HG03571 (cell line): Measurements from ENCODE around the gene MAP1LC3B.

Experiments
- ATAC-seq: cut with Tn5 transposase; IDR thresholded peaks from one replicate; pipeline ENCODE4 v1.9.1; 2021; ENCODE audit not compliant: unreplicated experiment

The MAP1LC3B gene

DNA sequence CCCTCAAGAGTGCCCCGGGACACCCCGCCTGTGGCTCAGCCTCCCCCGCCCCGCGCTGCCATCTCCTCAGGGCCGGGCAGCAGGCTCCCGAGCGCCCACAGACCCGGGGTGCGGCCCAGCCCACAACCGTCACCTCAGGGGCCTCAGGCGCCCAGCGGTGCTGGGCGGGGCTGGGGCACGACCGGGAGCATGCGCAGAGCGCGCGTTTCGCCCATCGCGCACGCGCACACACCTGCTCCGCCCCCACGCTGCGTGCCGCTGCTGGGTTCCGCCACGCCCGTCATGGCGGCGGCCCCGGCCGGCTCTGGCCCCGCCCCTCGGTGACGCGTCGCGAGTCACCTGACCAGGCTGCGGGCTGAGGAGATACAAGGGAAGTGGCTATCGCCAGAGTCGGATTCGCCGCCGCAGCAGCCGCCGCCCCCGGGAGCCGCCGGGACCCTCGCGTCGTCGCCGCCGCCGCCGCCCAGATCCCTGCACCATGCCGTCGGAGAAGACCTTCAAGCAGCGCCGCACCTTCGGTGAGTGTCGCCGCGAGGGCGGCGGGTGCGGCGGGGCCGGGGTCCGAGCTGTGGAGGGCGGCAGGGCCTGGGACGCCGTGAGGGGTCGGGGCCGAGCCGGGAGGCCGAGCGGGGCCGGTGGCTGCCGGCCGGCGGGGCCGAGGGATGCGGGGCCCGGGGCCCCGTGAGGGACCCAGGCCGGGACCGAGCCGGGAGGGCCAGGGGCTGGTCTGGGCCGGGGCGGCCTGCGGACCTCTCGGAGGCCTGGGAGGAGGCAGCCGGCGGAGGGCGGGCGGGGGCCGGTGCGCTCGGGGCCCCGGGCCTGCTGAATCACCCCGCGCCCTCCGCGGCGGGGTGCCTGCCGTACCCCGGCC is at the start of gene MAP1LC3B:
Gene MAP1LC3B, plus strand, starts transcription at position 387 of the 871 bp plus-strand sequence. Its CDS starts 92 bp downstream, at position 479.
- peak; percentile 48 for ATAC-seq

DNA sequence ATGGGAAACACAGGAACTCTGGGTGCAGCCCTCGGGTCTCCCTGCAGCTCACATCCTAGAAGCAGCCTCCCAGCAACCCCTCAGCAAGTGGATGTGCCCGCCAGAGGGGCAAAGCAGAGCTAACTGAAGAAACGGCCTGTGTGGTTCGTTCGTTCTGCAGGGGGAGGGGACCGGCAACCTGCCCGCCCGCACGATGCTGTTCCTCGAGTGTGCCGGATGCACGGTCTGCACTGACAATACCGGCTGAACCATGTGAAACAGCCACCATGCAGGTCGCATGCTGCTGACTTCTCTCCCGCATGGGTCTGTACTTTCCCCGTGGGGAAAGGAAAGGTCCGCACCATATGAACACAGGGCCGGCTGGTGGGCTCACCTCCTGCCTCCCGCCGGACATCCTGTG is 49.6 kb upstream of the MAP1LC3B start:
- ATAC-seq: no peak

DNA sequence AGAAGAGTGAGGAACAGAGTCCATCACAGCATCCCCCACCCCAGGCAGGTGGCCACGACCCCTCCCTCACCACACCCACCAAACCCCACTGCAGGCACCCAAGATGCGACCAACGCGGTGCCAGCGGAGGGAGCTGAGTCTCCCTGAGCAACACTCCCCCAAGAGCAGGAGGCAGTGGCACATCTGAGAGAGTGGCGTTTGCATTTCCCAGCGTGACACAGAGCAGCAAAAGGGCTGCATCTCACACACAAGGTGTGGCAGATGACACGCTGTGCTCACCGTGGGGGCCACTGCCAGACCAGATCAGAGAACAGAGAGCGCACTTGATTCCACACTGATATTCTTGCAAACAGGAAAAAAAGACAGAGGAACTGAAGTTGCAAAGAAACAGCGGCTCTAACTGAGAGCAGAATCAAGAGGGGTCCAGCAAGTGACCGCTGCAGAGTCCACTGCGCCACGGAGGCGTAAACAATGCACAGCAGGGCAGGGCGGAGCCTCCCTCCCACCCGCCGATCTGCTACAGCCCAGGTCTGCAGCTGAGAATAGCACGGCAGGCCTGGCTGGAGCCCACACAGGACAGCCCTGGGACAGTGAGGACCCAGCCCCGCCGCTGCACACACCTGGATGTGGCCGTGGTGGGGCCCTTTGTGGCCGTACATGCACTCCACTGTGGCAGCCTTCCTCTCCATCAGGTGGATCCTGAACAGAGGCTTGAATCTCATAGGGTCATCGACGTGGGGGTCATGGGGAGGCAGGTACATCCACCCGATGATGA is 49.0 kb upstream of the MAP1LC3B start:
- ATAC-seq: no peak

DNA sequence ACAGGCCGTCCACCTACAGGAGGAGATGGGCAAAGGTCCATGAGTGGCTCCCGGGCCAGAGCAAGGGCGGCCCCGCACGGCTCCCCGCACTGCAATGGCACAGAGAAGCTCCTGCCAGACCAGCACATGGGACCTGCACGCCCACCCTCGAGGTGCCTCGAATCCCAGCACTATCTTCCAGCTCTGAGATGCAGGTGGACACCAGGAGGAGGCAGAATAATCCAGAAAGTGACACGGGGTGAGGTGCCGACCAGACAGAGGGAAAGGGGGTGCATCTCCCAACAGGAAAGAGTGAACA is 48.4 kb upstream of the MAP1LC3B start:
- no peak for ATAC-seq

DNA sequence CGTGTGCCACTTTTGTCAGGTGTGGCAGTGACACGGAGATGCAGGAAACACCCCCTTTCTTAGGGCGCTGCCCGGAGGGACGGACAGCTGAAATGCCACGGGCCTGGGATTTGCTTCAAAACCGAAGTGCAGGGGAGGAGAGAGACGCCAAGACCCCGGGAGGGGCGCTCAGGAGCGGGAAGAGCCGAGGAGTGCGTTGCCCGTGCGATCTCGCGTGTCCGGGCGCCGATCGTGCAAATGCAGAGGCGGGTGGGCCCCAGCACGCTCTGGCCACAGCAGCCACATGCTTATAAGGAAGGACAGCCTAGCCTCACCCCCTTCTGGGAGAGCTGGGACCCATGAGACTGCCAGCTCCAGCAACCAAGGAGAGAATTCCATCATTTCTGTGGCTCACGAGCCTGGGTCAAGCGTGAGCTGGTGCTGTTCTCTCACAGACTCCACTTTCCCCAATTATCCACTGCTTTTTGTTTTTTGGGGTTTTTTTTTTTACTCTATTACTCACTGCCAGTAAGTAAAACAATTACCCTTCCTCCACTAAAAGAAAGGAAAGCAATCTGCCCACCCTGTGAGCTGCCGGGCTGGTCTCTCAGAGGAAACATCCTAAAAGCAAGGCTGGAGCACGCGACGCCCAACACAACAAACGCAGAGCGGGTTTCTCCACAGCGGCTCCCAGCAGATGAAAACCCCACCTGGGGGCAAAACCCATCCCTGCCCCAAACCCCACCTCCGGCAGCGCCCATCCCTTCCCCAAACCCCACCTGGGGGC is 47.8 kb upstream of the MAP1LC3B start:
- ATAC-seq: no peak

DNA sequence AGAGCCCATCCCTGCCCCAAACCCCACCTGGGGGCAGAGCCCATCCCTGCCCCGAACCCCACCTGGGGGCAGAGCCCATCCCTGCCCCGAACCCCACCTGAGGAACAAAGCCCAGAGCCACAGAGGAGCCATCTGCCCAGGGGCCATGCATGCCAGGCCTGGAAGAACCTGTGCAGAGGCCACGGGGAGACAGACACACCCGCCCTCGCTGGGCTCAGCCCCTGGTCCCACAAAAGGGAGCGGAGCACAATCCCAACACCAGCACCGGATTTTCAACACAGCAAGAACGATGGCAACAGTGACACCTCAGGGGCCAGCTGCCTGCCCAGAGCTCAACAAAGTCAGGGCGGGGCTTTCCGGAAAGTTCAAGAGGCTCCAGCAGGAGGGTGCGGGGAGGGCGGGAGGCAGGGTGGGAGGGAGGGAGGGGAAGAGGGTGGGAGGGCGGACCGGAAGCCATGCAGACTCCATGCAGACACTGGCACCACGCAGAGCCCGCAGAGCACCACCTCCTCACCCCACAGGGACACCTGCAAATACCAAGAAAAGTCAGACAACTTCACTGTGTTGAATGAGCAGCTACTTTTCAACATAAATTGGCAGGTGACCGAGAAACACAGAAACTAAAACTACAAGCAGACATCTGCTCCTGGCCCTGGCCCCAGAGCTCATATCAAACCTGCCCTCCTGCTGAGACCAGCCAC is 47.1 kb upstream of the MAP1LC3B start:
- no peak for ATAC-seq

DNA sequence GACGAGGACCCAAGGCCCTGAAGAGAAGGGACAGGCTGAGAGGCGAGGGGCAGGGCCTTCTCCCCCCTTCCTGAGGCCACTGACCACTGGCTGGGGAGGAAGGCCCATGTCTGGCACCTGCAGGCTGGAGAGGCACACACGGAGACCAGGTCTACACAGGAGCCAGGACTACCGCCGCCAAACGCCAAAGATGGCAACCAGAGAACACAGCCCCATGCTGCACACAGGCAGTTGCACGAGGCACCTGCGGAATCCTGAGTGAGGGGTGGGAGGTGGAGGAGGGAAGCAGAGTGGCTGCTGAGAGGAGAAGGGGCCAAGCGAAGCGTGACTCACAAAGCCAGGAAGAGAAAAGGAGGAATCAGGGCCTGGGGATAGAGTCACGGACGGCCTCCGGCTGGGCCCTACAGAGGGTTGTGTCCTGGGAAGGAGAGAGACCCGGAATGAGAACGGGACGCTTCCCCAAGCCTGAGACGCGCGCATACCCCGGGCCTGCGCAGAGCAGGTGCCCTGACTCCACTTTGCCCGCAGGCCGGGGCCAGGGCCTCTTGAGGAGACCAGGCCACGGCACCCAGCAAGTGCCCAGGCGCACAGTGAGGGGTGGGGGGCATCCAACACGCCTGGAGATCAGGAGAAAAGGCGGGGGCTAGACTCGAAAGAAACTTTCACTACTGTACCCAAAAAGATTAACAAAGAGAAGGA is 46.3 kb upstream of the MAP1LC3B start:
- ATAC-seq: no peak

DNA sequence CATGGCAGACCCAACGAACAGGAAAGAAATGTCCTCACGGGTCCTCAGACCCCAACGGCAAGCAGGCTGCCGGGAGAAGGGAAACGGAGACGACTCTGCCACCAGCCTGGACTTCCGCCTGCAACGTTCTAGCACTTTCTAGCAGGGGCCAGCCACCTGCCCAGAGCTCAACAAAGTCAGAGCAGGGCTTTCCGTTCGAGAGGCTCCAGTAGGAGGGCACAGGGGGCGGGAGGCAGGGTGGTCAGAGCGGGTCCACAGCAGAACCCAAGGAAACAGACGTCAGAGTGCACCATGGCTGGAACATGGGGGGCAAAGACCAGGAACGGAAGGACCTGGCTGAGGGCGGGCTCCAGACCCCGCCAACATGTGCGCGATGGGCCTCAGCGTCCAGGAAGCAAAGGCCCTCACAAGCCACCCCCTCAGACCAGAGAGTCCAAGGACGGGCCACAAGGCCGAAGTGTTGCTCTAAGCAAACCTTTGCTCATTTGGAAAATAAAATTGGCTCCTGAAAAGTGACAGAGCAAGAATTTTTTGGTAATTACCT is 45.5 kb upstream of the MAP1LC3B start:
- no peak for ATAC-seq

DNA sequence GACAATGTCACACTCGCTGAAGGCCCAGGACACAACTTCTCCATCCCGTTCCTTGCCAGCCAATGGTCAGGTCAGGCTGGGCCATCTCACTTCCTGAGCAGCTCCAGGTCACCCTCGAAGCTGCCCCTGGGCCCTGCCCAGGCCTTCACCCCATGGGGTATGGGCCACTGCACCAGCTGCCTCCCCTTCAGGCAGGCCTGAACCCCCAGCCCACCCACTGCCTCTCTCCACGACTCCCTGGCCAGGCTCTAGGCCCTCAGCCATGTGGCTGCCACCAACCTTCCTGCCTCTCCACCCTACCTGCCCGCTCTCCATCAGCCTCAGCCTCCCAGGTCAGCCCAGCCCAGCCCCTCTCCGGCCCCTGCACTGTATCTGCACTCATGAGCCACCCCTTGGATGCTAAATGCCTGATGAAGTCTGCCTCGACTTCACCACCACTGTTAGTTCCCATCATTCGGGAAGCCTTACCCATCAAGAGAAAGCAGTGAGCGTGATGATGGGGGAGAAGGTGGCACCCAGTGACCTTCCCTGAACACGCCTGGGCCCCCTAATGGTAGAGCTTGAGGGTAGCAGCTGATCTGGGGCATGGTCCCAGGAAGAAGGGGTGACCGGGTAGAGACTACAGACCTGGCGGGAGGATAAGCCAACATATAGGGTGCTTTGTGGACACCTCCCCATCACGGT is 44.1 kb upstream of the MAP1LC3B start:
- ATAC-seq: no peak

DNA sequence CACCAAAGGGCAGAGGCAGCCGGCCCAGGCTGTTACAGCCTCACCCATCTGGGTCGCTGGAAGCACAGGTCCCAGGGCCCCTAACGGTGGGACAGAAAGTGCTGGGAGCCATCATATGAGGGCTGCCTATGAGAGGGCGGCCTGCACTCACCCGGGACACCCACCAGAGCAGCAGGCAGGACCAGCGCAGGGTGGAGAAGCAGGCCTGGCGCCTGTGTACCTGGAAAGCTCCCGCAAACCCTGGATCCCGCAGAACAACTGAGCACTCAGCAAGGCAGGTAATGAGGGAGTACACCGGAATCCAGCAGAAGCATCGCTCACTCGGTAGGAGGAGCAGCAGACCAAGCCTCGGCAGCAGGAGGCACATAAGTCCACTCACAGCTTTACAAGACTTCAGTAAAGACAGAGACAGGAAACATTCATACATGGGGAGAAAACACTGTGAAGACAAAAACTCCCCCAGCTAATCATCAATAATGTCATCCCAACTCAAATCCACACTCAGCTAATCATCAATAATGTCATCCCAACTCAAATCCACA is 43.4 kb upstream of the MAP1LC3B start:
- ATAC-seq: no peak

DNA sequence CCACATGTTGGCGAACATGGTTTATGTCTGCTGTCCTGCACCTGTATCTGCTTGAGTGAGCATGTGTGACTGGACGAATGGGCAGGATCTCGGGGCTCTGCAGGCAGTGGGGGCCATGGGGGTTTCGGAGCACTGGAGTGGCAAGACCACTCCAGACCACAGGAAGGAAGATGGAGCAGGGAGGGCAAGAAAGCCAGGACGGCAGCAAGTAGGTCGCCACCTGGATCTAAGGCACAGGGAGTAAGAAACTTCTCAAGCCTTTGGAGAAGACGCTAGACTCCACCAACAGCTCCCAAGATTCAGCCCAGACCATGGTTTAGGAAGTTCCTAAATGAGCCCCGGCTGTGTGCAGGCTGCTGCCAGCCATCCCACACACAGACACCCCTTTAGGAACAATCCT is 42.1 kb upstream of the MAP1LC3B start:
- ATAC-seq: no peak

DNA sequence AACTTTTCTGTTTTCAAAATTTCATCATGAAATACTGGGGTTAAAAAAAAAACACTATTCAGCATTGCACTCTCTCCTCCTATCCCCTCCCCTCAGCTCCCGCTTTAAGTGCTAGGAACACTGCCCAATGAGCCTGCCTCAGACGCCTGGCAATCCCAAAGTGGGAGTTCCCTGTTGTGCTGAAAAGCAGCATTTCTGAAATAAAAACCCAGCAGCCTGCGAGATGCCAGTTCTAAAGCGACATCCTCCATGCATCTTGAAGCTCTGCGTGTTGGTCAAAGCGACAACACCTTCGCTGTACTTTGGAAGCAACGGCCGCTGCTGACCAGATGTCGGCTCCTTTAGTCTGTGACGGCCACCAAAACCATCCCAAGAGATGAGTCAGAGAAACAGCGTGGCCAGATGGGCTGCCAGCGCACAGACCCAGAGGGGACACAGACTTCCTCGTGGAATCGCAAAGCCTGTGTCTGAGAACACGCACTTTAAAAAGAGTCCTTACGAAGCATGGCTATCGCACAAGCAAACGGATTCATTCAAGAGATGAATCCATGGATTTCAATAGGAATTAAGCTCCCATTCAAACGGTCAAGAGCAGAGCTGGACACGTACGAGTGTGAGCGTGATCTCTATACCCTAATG is 41.3 kb upstream of the MAP1LC3B start:
- no peak for ATAC-seq

DNA sequence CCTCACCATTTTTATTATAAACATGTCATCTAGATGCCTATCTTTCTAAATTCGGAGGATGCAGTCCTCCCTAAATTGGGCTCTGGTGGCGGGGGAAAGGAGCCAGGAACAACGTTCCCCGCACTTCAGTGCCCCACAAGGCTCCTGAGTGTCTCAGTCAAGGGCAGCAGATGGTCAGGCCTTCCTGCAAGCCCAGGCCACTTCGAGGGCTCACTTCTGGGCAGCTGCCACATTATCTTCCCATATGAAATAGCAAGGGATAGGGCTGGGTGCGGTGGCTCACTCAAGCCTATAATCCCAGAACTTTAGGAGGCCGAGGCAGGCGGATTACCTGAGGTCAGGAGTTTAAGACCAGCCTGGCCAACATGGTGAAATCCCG is 40.8 kb upstream of the MAP1LC3B start:
- no peak for ATAC-seq

DNA sequence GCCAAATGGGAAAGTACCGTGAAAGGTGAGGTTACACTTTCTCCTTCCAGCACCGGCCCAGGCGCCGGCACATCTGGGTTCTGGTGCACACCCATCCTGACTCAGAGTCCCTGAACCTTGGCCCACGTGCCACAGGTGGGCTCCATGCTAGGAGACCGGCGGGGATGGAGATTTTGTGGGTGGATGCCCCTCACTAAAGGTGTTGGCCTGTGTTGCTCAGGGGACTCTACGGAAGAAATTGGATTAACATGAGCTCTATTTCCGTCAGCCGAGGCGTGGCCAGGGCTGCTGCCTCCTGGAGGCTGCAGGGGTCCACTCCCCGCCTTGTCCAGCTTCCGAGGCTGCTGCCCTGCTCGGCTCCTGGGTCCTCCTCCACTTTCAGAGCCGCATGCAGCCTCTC is 39.3 kb upstream of the MAP1LC3B start:
- ATAC-seq: no peak

DNA sequence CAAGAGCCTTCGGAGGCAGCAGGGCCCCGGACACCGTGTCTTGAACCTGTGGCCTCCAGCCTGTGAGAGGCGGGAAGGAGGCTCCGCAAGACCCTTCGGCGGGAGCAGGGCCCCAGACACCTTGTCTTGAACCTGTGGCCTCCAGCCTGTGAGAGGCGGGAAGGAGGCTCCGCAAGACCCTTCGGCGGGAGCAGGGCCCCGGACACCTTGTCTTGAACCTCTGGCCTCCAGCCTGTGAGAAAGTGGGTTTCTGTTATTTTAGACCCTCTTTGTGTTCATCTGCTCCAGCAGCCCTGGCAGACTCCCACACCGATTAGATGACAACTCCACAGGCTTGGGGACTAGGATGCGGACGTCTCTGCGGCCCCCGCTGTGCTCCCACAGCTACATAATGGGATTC is 38.5 kb upstream of the MAP1LC3B start:
- no peak for ATAC-seq

DNA sequence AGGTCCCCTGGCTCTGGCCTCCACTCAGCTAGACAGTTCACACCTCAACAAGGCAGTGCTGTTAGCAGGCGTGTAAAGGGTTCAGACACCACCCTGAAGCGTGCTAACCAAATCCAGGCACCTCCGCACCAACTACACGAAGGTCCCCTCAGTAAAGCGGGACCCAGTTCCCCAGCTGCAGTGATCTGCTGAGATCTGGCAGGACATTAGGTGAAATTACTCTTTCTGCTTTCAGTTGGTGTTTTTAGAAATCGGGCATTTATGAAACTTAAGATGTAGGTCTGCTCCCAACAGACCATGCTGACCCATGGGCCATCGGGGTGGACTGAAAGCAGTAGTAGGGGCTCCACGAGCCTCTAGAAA is 35.7 kb upstream of the MAP1LC3B start:
- ATAC-seq: no peak

DNA sequence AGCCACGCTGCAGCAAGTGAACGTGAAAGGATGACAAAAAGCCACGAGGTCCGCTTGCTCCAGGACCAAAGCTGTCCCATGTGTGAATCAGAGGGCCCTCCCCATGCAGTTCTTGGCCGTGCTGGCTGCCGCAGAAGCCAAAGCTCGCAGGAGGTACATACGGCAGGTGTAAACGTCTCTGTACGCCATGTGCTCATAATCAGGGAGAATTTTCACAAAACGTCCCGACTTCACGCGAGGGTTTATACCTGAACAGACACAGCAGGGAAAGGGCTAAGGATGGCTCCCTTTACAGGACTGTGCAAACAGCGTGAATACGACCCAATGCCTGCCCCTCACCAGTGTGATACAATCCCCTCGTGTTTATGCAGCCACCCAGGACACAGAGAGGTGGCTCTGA is 33.9 kb upstream of the MAP1LC3B start:
- no peak for ATAC-seq

DNA sequence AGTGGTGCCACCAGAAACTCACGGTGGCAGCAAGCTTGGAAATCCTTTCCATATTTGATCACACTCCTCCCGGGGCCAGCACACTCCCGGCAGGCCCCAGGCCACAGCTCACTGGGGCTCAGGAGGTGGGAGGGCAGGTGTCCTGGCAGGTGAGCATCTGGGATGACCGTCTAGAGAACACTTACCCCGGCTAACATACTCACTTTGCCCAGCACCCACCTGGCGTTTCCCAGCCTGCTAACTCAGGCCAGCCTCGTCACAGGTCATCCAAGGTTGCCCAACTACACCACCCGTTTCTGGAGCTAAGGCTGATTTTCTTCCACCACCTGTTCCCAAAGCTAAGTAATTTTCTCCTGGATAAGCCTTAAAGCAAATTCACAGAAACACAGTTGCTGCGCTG is 33.4 kb upstream of the MAP1LC3B start:
- no peak for ATAC-seq

DNA sequence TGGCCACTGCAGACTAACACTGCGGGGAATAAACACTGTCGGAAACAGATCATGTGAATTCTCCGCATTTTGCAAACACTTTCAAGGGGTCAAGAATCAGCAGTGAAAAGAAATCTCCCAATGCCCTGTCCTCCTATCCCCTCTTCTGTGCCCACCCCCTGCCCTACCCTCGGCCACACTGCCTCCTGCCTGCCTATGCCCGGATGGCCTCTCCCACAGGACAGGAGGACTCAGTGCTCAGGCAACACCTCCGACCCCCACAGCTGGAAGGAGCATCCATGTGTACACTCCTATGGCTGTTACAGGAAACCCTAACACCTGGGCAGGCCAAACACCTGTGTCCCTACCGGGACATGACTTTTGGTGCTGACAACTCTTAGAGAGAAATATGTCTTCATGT is 33.0 kb upstream of the MAP1LC3B start:
- no peak for ATAC-seq
